ENCODE results near the gene SPRY4. TPM values are rescaled to one million over a fixed set of nuclear protein-coding genes. Genes with fewer than 3 reads are reported as not detected.

Gene SPRY4
- total and polyA plus RNA-seq, 2 experiments from 2014 or later: 8.5 to 12.8 TPM

DNA sequence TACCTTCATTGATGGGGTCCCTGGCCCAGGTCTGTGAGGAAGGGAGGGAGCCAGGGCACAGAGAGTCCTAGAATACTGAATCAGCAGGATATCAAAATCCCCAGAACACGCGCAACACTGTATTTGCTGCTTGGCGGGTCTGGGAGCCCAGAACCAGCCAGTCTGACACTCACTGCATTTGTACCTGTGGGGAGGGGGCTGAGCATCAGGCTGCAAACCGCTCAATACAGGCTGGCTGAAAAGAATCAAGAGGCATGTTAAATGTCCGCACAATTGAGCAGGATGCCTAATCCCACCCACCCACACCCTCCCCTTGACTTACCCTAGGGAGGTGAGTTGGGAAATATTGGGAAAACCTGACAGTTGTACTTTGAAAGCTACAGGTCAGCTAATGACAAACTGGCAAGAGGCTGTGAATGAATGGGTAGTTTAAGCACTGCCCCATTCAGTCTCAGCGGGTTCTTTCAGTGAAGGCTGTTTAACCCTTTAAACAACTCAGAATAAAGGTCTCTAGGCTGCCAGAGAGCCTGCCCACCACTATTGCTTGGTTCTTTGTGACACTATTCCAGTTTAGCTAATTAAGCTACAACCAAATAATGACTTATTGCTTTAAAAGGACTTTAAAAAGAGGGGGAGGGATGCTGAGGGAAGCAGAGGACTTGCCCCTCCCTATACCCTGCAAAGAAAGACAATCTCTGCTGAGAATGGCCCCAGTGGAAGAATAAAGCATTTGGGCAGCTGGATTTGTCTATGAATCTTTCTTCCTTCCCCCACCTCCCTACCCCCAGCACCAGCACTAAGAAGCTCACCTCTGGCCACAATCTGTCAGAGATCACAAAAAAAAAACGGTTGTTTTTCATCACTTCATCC is 5.0 kb downstream of the SPRY4 start:
- Histone ChIP-seq H4K20me1 (ENCODE audit: insufficient read depth) (peaks cover 7% of the 10 kb centered on the region; the same call in 1 of the 2 replicates), H3K4me1 (ENCODE audit: insufficient read depth) (peaks cover 63% of the 10 kb centered on the region)
- in situ Hi-C loops (cut with MboI): loop anchor here (10.0 kb wide), 1 partner anchor 225 kb away; no protein-coding TSS in a partner anchor

GRCh38 chr5:142319105-142319504 is 5.7 kb downstream of the SPRY4 start:
- DNase-seq: no peak
- Histone ChIP-seq H3K27ac (peak overlapping the region; percentile 12; the same call in 1 of the 2 replicates), H3K36me3 (ENCODE audit: low read depth) (no peaks in the 10 kb centered on the region), H2AFZ (no peak overlapping the region), H3K9me3 (ENCODE audit: low read depth) (no peaks in the 10 kb centered on the region), H4K20me1 (ENCODE audit: insufficient read depth) (peaks cover 7% of the 10 kb centered on the region; the same call in 1 of the 2 replicates), H3K4me3 (peak overlapping the region; percentile 37), H3K79me2 (ENCODE audit: insufficient read depth) (peaks cover 100% of the 10 kb centered on the region), H3K9me2 (ENCODE audit: insufficient read depth) (no peaks in the 10 kb centered on the region), H3K4me2 (ENCODE audit: unreplicated experiment) (peak overlapping the region; percentile 55), H3K4me1 (ENCODE audit: insufficient read depth) (peaks cover 63% of the 10 kb centered on the region), H3F3A (ENCODE audit: insufficient read depth) (peaks cover 54% of the 10 kb centered on the region), H3K9ac (0 out of 2 replicates have a peak overlapping the region, but pooled peaks have one; percentile 21), H3K27me3 (replicated peaks; ENCODE audit: insufficient read depth) (no peaks in the 10 kb centered on the region)
- 71 to 81% methylated on average over 2 of the region's 2 CpGs for WGBS, 2 experiments (ENCODE audit: low coverage in 1 of 2, low lambda C conversion rate in 2 of 2, missing lambda C conversion rate in 2 of 2)
- in situ Hi-C loops (cut with MboI): no loop called here
- TF ChIP-seq EZH2phosphoT487 (IDR thresholded peaks at IDR 0.05; ENCODE audit: insufficient read depth, low read depth) (no peak), EZH2 (IDR thresholded peaks at IDR 0.05; ENCODE audit: insufficient read depth, poor library complexity, severe bottlenecking) (no peak)

More for the DNA sequence above, 5.0 kb downstream of the SPRY4 start:
- Histone ChIP-seq H2AFZ (no peak overlapping the region), H3K27me3 (replicated peaks; ENCODE audit: insufficient read depth) (no peaks in the 10 kb centered on the region), H3K79me2 (ENCODE audit: insufficient read depth) (peaks cover 100% of the 10 kb centered on the region), H3K4me3 (peak overlapping the region; percentile 37), H3K9me2 (ENCODE audit: insufficient read depth) (no peaks in the 10 kb centered on the region), H3K9me3 (ENCODE audit: low read depth) (no peaks in the 10 kb centered on the region), H3K4me2 (ENCODE audit: unreplicated experiment) (peak overlapping the region; percentile 55), H3K9ac (0 out of 2 replicates have a peak overlapping the region, but pooled peaks have one; percentile 21), H3K36me3 (ENCODE audit: low read depth) (no peaks in the 10 kb centered on the region), H3K27ac (no peak overlapping the region), H3F3A (ENCODE audit: insufficient read depth) (peaks cover 54% of the 10 kb centered on the region)
- no peak for TF ChIP-seq EZH2phosphoT487 (IDR thresholded peaks at IDR 0.05; ENCODE audit: insufficient read depth, low read depth)
- TF ChIP-seq EZH2 (IDR thresholded peaks at IDR 0.05; ENCODE audit: insufficient read depth, poor library complexity, severe bottlenecking): no peak
- 69 to 75% methylated on average over 7 of the region's 7 CpGs for WGBS, 2 experiments (ENCODE audit: low coverage in 1 of 2, low lambda C conversion rate in 2 of 2, missing lambda C conversion rate in 2 of 2)
- no peak for DNase-seq

- TF ChIP-seq EZH2phosphoT487 (IDR thresholded peaks at IDR 0.05; ENCODE audit: insufficient read depth, low read depth): no peak
- TF ChIP-seq EZH2 (IDR thresholded peaks at IDR 0.05; ENCODE audit: insufficient read depth, poor library complexity, severe bottlenecking): no peak
- no peak overlapping the region for H3K4me3 ChIP-seq
- peaks cover 52% of the 10 kb centered on the region for H3F3A ChIP-seq (ENCODE audit: insufficient read depth)
- peaks cover 100% of the 10 kb centered on the region for H3K79me2 ChIP-seq (ENCODE audit: insufficient read depth)
- WGBS, 2 experiments (ENCODE audit: low coverage in 1 of 2, low lambda C conversion rate in 2 of 2, missing lambda C conversion rate in 2 of 2): 44 to 60% methylated on average over 5 of the region's 5 CpGs
- in situ Hi-C loops (cut with MboI): no loop called here
- no peaks in the 10 kb centered on the region for H3K9me3 ChIP-seq (ENCODE audit: low read depth)
- peak overlapping the region; percentile 22 for H3K27ac ChIP-seq
- peaks cover 7% of the 10 kb centered on the region; the same call in 1 of the 2 replicates for H3K36me3 ChIP-seq (ENCODE audit: low read depth)
- no peaks in the 10 kb centered on the region for H3K27me3 ChIP-seq (replicated peaks; ENCODE audit: insufficient read depth)
- no peak overlapping the region for H2AFZ ChIP-seq
- H3K9me2 ChIP-seq (ENCODE audit: insufficient read depth): no peaks in the 10 kb centered on the region
- H3K4me1 ChIP-seq (ENCODE audit: insufficient read depth): peaks cover 63% of the 10 kb centered on the region
- no peak overlapping the region for H3K9ac ChIP-seq
- no peak overlapping the region for H3K4me2 ChIP-seq (ENCODE audit: unreplicated experiment)
- peaks cover 7% of the 10 kb centered on the region; the same call in 1 of the 2 replicates for H4K20me1 ChIP-seq (ENCODE audit: insufficient read depth)
- DNase-seq: peak; percentile 25
Measured at GRCh38 chr5:142317753-142318152, 7.1 kb downstream of the SPRY4 start.

- no peak overlapping the region for H2AFZ ChIP-seq
Measured at GRCh38 chr5:142317173-142317572, 7.6 kb downstream of the SPRY4 start.

More at GRCh38 chr5:142317173-142317572, 7.6 kb downstream of the SPRY4 start:
- H3K4me3 ChIP-seq: no peak overlapping the region
- H4K20me1 ChIP-seq (ENCODE audit: insufficient read depth): peaks cover 7% of the 10 kb centered on the region; the same call in 1 of the 2 replicates
- 49 to 52% methylated on average over 5 of the region's 5 CpGs for WGBS, 2 experiments (ENCODE audit: low coverage in 1 of 2, low lambda C conversion rate in 2 of 2, missing lambda C conversion rate in 2 of 2)
- in situ Hi-C loops (cut with MboI): no loop called here
- peak; percentile 18 for DNase-seq
- H3K9me3 ChIP-seq (ENCODE audit: low read depth): no peaks in the 10 kb centered on the region
- H3K79me2 ChIP-seq (ENCODE audit: insufficient read depth): peaks cover 100% of the 10 kb centered on the region
- no peak for TF ChIP-seq EZH2phosphoT487 (IDR thresholded peaks at IDR 0.05; ENCODE audit: insufficient read depth, low read depth)
- no peak for TF ChIP-seq EZH2 (IDR thresholded peaks at IDR 0.05; ENCODE audit: insufficient read depth, poor library complexity, severe bottlenecking)
- H3K9ac ChIP-seq: no peak overlapping the region
- H3K9me2 ChIP-seq (ENCODE audit: insufficient read depth): no peaks in the 10 kb centered on the region
- H3K27ac ChIP-seq: peak overlapping the region; percentile 22
- H3F3A ChIP-seq (ENCODE audit: insufficient read depth): peaks cover 52% of the 10 kb centered on the region
- no peaks in the 10 kb centered on the region for H3K27me3 ChIP-seq (replicated peaks; ENCODE audit: insufficient read depth)
- H3K4me2 ChIP-seq (ENCODE audit: unreplicated experiment): no peak overlapping the region
- H3K4me1 ChIP-seq (ENCODE audit: insufficient read depth): peaks cover 63% of the 10 kb centered on the region
- H3K36me3 ChIP-seq (ENCODE audit: low read depth): peaks cover 8% of the 10 kb centered on the region; the same call in 1 of the 2 replicates

Data from GM23248 (cell line).